A204.1 (cell line): ENCODE data around the gene FER.
"Not testable (repeated sequence)": the region's sequence is repeated elsewhere in the genome, so short reads cannot be mapped to it uniquely, and the experiment has no call there.

Source experiments
- FAIRE-seq: peaks from 2 replicates; lab custom pipeline; 2012; peaks lifted over from hg19 to GRCh38; lab: Jason Lieb, UNC

The FER gene

DNA sequence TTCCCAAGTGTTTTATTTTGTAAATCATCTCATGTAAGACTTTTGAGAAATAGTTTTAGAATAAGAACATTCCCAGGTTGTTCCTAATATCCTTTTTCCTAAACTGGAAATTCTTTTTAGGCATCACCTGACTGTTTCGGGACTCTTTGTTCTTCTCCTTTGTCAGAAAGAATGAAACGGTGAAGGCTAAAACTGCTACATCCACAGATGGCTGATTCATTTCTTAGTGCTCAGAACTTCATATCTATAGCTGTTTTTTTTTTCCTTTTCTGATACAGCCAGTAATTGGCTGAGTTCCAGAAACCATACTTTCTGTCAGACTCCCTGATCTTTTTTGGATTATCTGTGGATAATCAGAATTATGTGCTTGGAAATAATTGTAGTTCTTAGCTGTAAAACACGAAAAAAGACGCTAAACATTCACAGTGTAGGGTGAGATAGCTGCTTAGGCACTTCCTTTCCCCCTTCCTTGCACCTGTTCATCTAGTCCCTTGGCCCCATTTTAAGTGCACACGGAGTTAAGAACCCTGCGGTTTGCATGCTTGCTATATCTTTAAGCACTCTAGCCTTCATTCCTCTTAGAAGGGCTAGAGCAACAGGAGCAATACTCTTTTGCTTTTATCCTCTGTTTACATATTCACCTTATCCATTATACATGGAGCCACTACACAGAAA, 378.2 kb downstream of the FER start:
- no peak for FAIRE-seq

DNA sequence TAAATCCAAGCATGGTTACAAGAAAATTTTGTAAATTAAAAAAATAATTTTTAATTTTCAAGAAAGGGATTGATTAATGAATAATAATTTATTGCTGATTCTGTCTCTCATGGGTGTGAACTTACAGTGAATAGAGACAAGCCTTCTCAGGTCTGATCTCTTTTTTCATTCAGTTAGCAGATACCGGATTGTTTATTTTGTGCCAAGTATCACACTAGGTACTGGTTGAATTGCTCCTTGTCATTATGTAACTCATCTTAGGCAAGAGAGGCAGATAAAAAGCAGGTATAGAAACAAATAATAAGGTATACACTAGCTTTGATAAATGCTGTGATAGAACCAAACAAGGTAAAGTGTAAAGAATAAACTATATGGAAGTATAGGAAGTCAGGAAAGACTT, 378.8 kb downstream of the FER start:
- no peak for FAIRE-seq

DNA sequence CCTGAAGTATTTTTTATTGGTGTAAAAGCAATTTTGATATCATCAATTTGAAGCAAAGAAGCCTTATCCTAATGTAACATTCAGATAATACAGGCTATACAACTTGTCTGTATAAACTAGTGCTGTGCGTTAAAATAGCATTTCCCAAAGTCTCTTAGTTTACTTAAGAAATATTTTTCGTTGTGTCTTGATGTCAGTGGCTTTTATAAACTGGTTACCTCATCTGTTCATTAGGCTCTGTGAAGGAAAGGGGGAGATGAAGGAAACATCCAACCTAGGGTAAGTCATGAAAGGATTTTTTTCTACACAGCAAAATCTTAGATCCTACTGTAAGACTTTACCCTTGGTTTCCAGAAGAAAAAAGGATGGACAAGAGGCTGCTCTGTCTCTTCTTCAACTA, 389.2 kb downstream of the FER start:
- FAIRE-seq = no peak

DNA sequence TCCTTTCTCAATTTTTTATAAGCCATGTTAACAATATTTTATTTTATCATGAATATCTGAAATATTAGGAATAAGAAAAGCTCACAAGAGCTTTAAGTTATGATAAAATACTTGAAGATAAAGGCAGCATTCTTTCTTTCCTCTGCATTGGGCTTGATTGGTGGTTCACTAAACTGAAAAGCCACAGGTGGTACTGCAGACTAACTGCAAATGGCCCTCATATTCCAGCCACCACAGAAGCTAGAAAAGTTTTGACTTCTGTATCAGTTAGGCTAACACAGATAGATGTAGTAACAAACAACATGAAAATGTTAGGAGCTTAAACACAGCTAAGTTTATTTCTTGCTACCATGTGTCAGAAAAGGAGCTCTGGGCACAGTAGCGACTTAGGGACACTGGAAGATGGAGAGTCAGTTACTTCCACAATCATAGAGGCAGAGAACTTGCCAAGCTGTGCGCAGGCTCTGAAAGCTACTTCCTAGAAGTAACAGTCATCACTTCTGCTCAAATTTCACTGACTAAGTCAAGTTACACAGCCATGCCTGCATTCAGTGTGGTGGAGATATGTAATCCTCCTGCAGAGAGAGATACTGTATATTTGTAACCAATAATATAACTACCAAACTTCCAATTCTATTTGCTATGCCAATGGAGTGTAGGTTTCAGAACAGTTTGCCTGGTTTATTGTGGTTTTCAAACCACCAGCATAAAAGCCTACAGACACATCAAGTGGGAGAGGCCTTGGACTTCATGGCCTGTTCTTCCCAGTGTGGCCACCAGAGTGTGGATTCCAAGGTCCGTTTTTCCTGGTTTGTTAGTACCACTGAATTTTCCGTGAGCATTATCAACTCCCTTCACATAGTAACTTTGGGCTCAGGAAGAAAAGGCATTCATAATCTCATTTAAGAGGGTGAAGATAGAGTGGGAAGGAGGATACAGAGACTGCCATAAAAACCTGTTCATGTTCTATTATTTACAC, 393.8 kb downstream of the FER start:
- no peak for FAIRE-seq

DNA sequence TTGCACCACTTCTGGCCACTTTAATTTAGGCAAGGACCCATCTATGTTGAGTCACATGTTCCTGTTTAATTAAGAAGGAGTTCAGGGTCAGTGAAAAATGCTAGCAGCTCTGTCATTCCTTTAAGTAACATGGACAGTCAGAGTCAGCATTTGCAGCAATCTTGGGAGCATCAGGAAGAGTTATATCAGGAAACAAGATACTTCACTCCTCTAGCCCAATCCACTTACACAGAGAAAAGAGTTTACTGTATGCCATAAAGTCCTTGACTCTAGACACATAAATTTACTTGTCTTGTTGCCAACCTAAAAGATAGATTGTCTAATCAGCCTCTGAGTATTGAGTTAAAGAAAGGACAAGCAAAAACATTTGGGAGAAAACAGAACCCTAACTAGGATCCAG, 395.3 kb downstream of the FER start:
- no peak for FAIRE-seq

DNA sequence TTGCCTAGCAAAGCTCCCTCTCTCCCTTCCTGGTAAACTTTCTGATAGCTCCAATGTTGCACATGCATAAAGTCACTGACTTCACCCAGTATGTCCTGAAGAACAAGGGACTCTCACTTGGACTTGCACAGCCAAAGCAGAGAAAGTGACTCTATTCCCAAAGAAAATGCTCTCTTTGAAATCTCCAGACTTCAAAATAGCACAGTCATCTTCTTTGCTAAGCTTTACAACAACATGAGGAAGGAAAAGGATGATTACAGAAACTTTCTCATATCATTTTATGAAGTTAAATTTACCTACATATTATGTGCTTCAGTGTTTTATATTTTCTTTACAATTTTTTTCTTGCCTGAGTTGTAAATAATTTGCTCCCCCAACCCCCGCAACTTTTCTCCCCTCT, 397.4 kb downstream of the FER start:
- FAIRE-seq = no peak

DNA sequence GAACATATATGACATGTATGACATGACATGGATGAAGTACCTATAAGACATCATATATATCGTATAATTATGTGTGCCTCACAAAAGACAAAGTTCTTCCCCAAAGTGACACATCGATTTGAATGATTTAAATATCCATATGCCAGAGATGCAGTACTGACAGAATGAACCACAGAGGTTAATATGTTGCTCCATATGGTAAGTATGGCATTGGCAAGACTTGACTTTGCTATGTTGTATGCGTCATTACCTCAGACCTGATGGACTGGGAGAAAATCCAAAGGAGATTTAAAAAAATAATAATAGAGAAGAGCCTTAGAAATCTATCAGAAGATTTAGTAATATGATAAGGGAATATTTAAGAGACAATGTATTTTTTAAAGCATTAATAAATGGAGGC, 398.9 kb downstream of the FER start:
- no peak for FAIRE-seq

DNA sequence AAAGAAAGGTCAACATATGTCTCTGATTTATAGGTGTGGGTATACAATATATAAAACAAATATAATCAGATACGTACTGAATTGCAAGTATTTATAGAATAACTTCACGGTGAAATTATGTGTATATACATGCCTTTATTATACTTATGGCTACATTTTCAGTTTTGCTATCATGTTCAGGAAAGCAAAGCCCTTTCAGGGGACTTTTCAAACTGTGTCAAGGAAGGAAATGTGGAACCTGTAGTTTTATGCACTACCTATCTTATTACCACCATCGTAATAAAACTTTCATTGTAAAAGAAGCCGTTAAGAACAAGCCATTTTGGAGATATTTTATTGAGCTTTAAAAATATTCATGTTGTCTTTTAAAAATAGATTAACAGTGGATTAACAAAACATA, 404.9 kb downstream of the FER start:
- no peak for FAIRE-seq

DNA sequence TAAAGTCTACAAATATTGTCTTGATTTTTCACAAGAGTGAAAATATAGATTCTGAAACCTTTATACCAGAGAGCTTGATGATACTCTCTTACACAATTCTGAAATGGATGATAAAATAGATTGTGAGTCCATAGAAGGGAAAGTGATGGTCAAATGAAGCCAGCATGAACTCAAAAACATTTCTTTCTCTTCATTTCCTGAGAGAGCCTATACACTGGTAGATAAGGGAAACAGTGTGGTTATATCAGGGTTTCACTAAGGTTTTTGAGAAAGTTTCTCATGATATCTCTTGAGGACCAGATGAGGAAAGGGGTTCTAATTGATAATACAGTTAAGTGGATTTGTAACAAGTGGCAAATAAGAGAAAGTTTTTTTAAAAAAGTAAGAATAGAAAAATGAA, 407.9 kb downstream of the FER start:
- FAIRE-seq = no peak

DNA sequence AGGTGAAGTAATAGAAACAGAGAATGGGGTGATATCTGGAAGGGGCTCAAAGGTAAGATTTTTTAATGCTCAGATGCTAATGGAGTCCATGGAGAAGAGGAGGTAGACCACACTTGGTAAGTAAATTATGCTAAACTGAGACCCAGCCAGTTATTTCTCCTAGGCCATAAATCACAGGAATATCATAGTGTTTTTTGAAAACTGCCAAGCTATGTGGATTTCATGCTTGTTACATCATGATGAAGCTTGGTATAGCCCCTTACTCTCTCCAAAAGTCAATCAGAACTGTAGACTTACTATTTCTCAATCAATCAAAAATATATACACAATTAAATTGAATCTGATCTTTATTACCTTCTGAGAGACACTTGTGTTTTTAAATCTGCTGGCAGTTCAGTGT, 409.2 kb downstream of the FER start:
- no peak for FAIRE-seq

DNA sequence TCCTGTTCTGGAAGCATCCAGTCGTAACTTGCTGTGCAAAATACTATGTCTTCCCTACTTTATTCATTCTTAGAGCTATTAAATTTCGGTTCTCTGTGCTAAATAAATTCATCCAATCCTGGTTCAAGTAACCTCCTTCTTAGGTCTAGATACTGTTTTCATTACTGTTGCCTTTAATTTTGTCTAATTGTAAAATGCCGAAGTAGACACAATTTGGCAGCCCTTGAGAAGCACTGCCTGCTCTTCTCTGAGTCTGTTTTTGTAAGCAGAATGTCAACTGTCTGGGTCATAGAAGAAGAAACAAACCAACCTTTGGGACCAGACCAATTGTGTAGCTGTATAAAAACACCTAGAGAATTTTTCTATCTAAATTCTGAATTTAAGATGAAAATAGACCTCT, 412.8 kb downstream of the FER start:
- FAIRE-seq = no peak

DNA sequence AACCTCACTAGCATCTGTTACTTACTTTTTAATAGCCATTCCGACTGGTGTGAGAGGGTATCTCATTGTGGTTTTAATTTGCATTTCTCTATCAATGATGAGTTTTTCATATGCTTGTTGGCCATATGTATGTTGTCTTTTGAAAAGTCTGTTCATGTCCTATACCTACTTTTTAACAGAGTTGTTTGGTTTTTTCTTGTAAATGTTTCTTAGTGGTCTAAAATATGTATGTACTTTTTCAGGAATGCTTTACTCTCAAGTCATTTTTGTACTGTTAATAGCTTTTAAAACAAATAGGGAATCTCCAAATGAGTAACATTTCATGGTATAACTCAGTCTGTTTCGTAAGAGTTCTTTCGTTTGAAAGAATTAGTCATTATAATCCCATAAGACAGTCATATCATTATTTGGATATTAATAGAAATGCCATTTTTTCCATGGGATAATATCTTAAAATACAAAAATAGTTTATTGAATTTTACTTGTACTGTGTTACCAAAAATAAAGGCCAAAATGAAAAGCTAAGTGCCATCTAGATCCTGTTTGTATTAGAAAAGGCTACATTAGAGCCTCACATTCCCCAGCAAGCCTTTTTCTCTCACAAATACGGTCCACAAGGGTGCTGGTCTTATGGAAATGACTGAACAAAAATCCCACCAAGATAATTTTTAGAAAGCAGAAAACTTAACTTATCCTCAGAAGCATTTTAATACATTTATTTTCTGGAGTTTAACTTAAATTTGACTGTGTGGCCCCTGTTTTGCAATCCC, 414.4 kb downstream of the FER start:
- FAIRE-seq = no peak

DNA sequence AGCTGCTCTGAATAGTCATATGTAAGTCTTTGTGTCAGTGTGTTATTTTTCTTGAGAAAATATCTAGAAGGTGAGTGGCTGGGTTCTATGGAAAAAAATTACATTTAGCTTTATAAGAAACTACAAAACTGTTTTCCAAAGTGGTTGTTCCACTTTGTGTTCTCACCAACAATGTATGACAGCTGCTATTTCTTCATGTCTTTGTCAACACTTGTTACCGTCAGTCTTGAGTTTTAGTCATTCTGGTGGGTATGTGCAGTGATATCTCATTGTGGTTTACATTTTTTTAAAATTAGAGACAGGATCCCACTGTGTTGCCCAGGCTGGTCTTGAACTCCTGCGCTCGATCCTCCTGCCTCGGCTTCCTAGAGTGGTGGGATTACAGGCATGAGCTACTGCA, 415.6 kb downstream of the FER start:
- FAIRE-seq = no peak

DNA sequence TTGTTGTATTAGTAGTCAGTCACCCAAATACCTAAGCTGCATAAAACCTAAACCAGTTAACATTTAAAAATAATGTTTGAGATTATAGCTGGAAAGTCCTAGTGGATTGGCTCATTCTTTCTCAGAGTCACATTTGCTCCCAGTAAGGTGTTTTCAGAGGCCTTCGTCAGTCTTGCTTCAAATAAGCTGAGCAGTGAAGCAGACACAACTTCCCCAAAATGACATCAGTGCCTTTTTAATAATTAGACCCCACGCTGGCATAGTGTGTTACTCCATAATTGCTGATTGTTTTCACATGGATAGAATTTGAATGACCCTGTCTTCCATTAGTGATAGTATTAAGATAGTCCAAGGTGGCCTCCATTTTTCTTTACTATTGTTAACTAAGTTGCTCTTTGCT, 416.3 kb downstream of the FER start:
- FAIRE-seq = no peak

DNA sequence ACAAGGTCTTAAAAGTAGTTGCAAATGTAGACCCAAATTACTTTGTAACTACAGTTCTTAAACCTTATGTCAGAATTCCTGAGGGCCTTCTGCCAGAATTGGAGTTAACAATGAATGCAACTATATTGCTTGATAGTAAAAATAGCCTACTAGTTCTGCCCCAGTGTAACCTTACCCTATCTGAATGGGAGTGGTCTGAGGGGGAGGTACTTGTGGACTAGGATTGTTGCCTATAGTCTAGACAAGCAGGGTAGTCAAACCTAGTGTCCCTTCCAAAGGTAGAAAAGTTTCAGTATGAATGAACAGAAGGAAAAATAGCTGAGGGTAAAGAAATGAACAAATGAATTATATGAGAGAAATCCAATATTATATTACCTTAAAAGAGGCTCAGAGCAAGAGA, 419.9 kb downstream of the FER start:
- no peak for FAIRE-seq

DNA sequence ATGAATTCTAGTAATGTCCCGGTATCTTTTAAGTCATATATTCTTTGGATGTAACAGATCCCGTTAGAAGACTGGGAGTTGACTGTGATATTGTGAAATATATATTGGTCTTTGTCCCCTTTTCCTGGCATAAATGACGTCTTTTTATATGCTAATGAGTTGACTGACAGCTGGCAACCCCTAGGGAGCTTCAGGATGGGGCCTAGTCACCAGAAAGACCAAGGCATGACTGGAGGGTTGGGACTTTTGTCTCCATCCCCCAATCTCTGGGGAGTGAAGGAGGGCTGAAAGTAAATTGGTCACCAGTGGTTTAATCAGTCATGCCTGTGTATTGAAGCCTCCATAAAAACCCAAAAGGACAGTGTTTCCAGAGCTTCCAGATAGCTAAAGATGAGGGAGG, 420.5 kb downstream of the FER start:
- no peak for FAIRE-seq

DNA sequence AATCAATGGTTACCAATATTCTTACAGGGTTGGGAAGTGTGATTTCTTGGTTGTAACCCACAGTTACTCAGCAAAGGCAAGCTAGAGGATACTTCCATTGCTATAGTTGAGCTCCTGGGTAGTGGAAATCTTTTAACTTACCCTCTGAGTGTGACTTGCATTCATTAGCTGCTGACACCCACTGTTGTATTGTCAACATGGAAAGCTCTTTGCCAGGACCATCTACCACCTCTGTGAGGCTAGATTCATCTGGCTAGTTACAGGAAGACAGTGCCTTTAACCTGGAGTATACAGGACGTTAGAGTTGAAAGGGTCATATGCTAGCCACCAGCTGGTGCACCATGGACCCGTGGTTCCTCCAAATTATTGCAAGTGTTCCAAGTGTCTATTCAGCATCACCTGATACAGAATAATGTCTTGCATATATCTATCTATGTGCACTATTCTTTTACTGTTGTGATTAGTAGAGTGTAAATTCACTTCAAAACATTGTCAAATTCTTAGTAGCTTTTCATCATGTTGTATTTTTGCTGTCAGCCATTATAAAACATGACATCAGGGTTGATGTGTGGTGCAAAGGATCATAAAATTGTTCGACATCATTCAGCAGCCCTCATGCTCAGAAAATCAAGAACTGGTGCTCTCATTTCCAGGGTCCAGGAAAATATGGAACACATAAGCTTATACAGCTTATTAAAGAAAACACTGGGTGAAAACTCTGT, 423.1 kb downstream of the FER start:
- FAIRE-seq = no peak

DNA sequence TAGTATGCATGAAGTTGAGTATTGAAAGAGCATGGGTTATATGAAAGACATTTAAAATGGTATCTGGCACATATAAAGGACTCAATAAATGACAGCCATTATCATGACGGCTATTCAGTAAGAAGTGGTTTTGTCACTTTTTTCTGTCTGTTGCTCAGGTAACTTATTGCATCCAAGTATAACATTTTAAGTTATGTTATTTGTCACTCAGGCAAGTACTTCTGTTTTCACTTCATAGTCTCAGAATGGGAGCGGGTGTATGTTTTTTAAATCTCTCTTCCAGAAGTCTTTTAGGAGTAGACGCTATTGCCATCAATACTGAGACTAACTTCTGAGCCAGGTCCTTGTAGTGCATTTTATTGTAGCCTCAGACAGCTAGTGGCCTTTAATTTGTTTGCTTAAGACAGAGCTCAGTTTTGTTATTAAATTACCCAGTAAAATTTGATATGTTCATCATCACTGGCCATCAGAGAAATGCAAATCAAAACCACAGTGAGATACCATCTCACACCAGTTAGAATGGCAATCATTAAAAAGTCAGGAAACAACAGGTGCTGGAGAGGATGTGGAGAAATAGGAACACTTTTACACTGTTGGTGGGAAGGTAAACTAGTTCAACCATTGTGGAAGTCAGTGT, 423.9 kb downstream of the FER start:
- not testable (repeated sequence) for FAIRE-seq

DNA sequence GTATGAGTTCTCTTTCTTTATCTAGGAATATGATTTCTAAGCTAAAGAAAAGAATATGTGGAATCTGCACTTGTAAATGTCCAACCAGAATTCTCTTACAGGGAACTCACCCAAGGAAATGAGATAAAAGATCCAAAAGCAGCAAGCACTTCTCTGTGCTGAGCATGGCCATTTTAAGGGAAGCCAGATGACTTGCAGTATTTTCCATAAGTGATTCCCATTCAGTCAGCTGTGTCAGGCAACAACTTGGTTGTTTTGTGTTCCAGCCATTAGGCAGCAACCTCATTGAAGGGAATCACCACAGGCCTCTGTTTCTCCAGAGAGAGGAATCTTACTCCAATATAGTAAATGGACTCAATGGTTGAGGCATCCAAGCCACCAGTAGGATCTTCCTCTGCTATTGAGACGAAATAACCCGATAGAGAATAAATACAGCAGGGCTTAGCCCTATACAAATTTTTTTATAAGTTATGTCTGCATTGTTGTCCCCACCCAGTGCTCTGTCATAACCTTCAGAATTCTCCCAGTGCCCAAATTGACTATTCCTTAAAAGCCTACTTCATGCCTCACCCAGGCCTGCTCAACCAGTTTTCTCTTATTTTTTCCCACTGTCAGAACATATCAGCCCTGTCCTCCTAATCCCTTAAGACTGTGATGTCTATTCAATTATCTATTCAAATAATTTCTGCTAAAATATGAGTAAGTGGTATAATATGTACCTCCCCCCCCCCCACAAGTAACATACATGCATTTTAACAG, 425.5 kb downstream of the FER start:
- no peak for FAIRE-seq

DNA sequence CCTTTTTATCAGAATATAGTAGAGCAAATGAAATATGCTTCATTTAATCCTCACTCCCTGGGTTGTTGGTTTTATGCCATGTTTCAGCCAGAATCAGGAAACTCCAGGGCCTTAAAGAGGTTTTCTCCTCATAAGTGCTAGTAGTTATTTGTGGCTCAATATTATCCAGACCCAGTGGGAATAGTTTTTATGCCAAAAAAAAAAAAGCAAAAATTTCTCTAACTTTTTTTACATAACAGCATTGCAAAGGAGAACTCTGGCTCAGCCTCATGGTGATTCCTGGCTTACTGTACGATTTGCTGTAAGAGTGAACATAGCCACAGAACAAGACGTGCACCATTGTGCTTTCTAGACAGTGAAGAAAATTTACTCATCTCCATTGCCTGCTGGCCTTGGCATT, 429.5 kb downstream of the FER start:
- FAIRE-seq = no peak

DNA sequence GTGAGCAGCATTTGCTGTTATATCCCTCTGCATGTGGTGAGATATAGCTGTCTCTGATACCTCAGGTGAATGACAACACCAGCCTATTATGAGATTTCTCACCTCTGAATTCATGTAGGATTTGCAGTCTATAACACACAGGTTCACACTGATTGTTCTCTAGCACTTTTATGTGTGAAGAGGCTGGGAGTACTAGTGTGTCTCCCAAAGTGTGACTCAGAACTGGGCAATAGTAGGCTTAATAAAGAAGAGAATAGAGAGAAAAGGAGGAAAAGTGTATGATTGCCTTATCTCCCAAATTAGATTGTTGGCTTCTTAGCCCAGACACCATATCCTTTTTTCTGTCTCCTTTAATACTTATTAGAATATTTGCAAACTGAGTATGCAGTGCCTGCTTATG, 430.1 kb downstream of the FER start:
- FAIRE-seq = no peak
